Skeletal muscle tissue (tissue), 4 donors: ENCODE data around the gene DENND10. TPM values are rescaled to one million over a fixed set of nuclear protein-coding genes. Genes with fewer than 3 reads are reported as not detected.

Experiments
- H3K27ac ChIP-seq: one replicate; pipeline ENCODE4 v1.7.0; 2013; ENCODE audit warnings: mild to moderate bottlenecking, low read depth, low read length, inconsistent platforms
- H3K27me3 ChIP-seq, 3 donors: one replicate each; pipeline ENCODE4 v1.7.0; 2013; ENCODE audit warnings: low read length in 3 of 3; ENCODE audit not compliant: control insufficient read depth in 3 of 3, insufficient read depth in 3 of 3
- H3K36me3 ChIP-seq, 3 donors: one replicate each; pipeline ENCODE4 v1.7.0; 2013; ENCODE audit warnings: low read length in 3 of 3; ENCODE audit not compliant: control insufficient read depth in 3 of 3, insufficient read depth in 3 of 3
- H3K4me1 ChIP-seq, 3 donors: one replicate each; pipeline ENCODE4 v1.7.0; 2013; ENCODE audit warnings: low read length in 3 of 3, mild to moderate bottlenecking in 3 of 3; ENCODE audit not compliant: control insufficient read depth in 3 of 3, insufficient read depth in 3 of 3
- H3K4me3 ChIP-seq, 3 donors: one replicate each; pipeline ENCODE4 v1.7.0; 2013; ENCODE audit warnings: low read length in 3 of 3
- H3K9ac ChIP-seq, 3 donors: one replicate each; pipeline ENCODE4 v1.7.0; 2013; ENCODE audit warnings: low read length in 3 of 3, mild to moderate bottlenecking in 3 of 3, moderate library complexity in 2 of 3, low read depth in 1 of 3
- H3K9me3 ChIP-seq, 3 donors: one replicate each; pipeline ENCODE4 v1.7.0; 2013; ENCODE audit warnings: low read length in 3 of 3; ENCODE audit not compliant: control insufficient read depth in 3 of 3
- total RNA-seq: library from RNA; depleted of rRNA; stranded (reverse); fragments of >200 nt; gene quantifications from one replicate; pipeline ENCODE4 v1.2.3, GENCODE V29; 2014
- donor health status: Osteomylitis.

The DENND10 gene
- 14.6 TPM for total RNA-seq

- Histone ChIP-seq H3K4me1 (peaks cover 8 to 10% (median 9%) of the 10 kb centered on the region in 3 donors), H3K36me3 (peaks cover 0 to 5% (median 0%) of the 10 kb centered on the region in 3 donors), H3K27ac (no peak within 1 kb of the TSS), H3K9me3 (no peaks in the 10 kb centered on the region), H3K9ac (peak within 1 kb of the TSS; percentile 65 to 85 (median 74)), H3K4me3 (peak within 1 kb of the TSS; percentile 78 to 81 (median 81)), H3K27me3 (no peaks in the 10 kb centered on the region)
These were observed at the start of gene DENND10 for GRCh38 chr10:119103903-119104653. DENND10 (plus strand) TSS chr10:119104113; CDS start chr10:119104143, 30 bp downstream.

DNA sequence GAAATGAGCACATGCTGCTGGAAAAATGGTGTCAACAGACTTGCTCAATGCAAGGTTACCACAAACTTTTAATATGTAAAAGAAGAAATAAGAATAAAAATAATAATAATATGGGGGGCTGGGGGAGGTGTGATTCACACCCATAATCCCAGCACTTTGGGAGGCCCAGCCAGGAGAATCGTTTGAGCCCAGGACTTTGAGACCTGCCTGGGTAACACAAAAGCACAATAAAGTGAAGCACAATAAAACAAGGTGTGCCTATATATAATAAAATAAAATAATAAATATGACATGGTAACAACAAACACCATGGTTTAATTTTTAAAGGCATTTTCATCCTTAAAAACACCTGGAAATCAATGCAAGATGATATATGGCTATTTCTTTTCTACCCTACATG is 48.4 kb upstream of the DENND10 start:
- H3K27ac ChIP-seq: no peak overlapping the region
- no peaks in the 10 kb centered on the region for H3K9me3 ChIP-seq
- no peaks in the 10 kb centered on the region for H3K4me1 ChIP-seq
- no peaks in the 10 kb centered on the region for H3K27me3 ChIP-seq
- H3K36me3 ChIP-seq: peaks cover 61 to 84% (median 81%) of the 10 kb centered on the region in 3 donors
- no peak overlapping the region for H3K4me3 ChIP-seq
- no peak overlapping the region for H3K9ac ChIP-seq

DNA sequence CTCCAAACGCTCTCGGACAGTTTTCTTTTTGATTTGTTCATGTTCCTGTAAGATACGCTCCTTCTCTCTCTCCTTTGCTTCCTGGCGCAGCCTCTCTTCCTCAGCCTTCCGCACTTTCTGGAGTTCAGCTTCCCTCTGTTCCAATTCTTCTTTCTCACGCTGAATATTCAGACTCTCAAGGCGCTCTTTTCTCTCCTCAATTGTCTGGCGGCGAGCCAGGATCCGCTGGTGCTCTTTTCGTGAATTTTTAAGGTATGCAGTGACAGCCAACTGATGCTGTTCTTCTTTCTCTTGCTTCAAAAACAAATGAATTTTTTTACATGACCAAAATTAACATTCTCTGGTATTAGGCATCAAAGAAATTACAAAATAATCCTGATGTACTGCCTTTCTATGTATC is 45.9 kb upstream of the DENND10 start:
- Histone ChIP-seq H3K27ac (no peak overlapping the region), H3K4me3 (no peak overlapping the region), H3K27me3 (no peaks in the 10 kb centered on the region), H3K9ac (no peak overlapping the region), H3K9me3 (no peaks in the 10 kb centered on the region), H3K4me1 (no peaks in the 10 kb centered on the region), H3K36me3 (peaks cover 41 to 74% (median 72%) of the 10 kb centered on the region in 3 donors)

- Histone ChIP-seq H3K9me3 (no peaks in the 10 kb centered on the region), H3K4me1 (no peaks in the 10 kb centered on the region), H3K27me3 (no peaks in the 10 kb centered on the region)
These were observed 44.4 kb upstream of the DENND10 start for GRCh38 chr10:119059557-119059956.

GRCh38 chr10:119060107-119060506 is 43.8 kb upstream of the DENND10 start:
- Histone ChIP-seq H3K4me1 (no peaks in the 10 kb centered on the region), H3K27ac (no peak overlapping the region), H3K36me3 (peaks cover 52 to 78% (median 77%) of the 10 kb centered on the region in 3 donors), H3K4me3 (no peak overlapping the region), H3K9me3 (no peaks in the 10 kb centered on the region), H3K27me3 (no peaks in the 10 kb centered on the region), H3K9ac (no peak overlapping the region)

More at GRCh38 chr10:119059557-119059956, 44.4 kb upstream of the DENND10 start:
- Histone ChIP-seq H3K36me3 (peaks cover 46 to 77% (median 74%) of the 10 kb centered on the region in 3 donors), H3K9ac (no peak overlapping the region), H3K4me3 (no peak overlapping the region), H3K27ac (no peak overlapping the region)

DNA sequence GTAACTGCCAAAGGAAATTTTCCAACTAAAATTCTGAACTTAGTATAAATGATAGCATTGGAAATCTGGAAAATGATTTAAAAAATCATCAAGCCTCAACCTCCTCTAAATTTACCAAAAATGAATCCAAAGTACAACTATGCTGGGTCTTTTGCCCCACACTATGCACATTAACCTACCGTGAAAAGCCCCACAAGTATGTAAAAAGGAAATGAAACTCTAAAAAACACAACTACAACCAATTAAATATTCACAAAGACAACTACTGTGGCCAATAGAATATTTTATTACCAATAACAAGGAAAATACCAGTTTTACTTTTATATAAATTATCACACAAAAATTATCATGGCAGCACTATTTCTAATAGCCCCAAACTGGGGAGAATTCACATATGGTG is 42.6 kb upstream of the DENND10 start:
- Histone ChIP-seq H3K9ac (no peak overlapping the region), H3K4me3 (no peak overlapping the region), H3K27ac (no peak overlapping the region), H3K36me3 (peaks cover 50 to 76% (median 75%) of the 10 kb centered on the region in 3 donors), H3K27me3 (no peaks in the 10 kb centered on the region), H3K9me3 (no peaks in the 10 kb centered on the region), H3K4me1 (no peaks in the 10 kb centered on the region)

DNA sequence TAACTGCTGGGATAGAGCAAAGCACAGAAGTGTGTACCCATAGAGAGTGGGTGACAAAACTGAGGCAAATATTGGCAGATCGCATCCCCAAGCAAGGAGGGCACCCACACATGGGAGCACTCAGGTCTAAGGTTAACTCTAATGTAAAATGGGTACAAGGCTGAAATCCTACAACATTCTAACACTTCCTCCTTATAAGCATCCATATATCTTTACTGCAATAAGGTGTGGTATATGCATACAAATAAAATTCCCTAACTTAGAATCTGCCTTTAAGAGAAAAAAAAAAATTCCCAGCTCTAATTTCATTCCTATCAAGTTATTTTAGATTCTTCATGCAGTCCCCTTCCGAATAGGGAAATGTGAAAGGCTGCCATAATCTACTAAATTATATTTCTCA is 42.0 kb upstream of the DENND10 start:
- H3K27ac ChIP-seq: no peak overlapping the region
- H3K9me3 ChIP-seq: no peaks in the 10 kb centered on the region
- H3K4me1 ChIP-seq: no peaks in the 10 kb centered on the region
- peaks cover 53 to 76% (median 74%) of the 10 kb centered on the region in 3 donors for H3K36me3 ChIP-seq
- H3K9ac ChIP-seq: no peak overlapping the region
- H3K4me3 ChIP-seq: no peak overlapping the region
- no peaks in the 10 kb centered on the region for H3K27me3 ChIP-seq

GRCh38 chr10:119070395-119071165 is 33.3 kb upstream of the DENND10 start:
- no peak overlapping the region for H3K4me3 ChIP-seq
- no peaks in the 10 kb centered on the region for H3K27me3 ChIP-seq
- peaks cover 20 to 59% (median 56%) of the 10 kb centered on the region in 3 donors for H3K36me3 ChIP-seq
- no peak overlapping the region for H3K27ac ChIP-seq
- H3K9me3 ChIP-seq: no peaks in the 10 kb centered on the region
- H3K4me1 ChIP-seq: peaks cover 4 to 5% (median 5%) of the 10 kb centered on the region in 3 donors
- H3K9ac ChIP-seq: no peak overlapping the region

DNA sequence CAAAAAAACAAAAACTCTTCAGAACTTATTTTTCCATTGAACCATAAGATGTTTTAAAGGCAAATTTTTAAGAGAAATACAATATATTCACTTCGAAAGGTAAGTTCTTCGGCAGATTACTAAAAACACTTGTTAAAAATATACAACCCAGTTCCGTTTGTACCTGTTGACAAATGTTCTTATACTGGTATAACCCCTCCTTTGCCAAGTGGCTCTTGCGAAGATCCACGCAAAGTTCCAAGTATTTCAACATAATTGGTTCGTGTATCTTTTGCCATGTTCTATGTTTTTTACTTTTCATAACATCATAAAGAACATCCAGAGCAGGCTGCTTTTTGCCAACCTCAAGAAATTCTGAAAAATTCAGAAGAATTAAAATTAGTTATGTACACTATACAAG is 30.3 kb upstream of the DENND10 start:
- no peaks in the 10 kb centered on the region for H3K9me3 ChIP-seq
- H3K9ac ChIP-seq: no peak overlapping the region
- H3K27ac ChIP-seq: no peak overlapping the region
- no peaks in the 10 kb centered on the region for H3K27me3 ChIP-seq
- peaks cover 8 to 37% (median 36%) of the 10 kb centered on the region in 3 donors for H3K36me3 ChIP-seq
- H3K4me3 ChIP-seq: no peak overlapping the region
- H3K4me1 ChIP-seq: peaks cover 12 to 13% (median 13%) of the 10 kb centered on the region in 3 donors
